NCI-H2081 treated with DMSO at 0.1 percent for 48 hours (cell line): Measurements from ENCODE around the gene FBXO48.

Source experiments
- DNase-seq: peaks from one replicate; lab custom pipeline; 2025; lab: John Stamatoyannopoulos, UW

Gene FBXO48

DNA sequence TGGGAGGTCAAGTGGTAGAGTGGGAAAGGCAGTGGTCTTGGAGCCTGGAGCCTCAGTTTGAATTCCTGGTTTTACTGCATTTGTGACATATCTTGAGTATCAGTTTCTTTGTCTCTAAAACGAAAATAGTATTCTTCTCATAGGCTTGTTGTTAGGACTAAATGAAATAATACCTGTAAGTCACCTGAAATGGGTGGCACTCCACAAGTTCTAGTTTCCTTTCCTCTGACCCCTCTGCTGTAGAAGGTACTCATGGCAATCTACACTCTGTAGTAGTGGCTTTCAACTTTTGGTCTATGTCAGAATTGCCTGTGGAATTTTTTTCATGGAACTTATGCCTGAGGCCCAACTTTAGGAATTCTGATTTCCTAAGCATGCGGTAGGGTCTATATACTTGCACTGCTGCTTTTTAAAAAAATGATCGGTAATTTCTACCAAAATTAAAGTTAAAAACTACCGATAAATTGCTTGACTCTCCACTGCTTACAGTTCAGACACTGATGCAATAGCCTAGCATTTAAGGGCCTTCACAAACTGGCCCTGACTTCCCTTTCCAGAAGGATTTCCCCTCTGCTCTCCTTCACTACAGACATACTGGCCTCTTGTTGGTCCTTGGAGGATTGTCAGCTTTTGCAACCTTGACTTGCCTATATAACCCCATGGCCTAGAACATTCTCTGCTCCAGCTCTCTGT lies 54.8 kb downstream of the FBXO48 start:
- no peak for DNase-seq

DNA sequence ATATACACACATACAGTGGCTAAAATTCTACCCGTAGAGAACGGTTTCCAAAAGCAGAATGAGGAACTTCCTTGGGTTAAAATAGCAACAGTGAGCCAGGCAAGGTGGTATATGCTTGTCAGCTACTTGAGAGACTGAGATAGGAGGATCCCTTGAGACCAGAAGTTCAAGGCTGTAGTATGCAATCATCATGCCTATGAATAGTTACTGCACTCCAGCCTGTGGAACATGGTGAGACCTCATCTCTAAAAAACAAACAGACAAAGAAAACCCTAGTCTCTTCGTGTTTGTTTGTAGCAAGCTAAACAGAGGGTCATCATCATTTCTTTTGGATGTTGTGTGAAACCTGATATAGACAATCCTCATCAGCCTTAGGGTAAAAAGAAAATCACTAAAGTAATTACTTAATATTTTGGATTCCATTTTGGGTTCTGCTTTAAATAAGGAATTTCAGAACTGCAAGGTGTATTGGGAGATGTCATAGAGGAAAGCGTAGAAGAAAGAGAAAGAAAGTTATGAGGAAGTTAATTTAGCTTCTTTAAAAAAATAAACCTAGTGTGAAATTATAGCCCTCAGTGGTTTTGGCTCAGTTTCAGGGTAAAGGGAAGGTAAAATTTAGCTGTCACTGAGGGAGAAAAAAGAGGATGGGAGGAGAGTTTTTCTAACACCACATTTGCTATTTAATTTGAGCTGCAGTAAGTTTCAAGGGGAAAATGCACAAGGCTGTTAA lies 55.5 kb downstream of the FBXO48 start:
- DNase-seq: no peak
